GM23248 (cell line): ENCODE results near the gene GABPB2. TPM values are rescaled to one million over a fixed set of nuclear protein-coding genes. Genes with fewer than 3 reads are reported as not detected.
A peak's percentile ranks its signal among the peaks of the same experiment; 100 is the strongest.

Source experiments
- DNase-seq: peaks from one replicate; pipeline ENCODE4 v3.0.0-alpha.2; 2015
- H2AFZ ChIP-seq: fragments of 200-600 bp; sonication (generic); 2 replicates; pipeline ENCODE4 v1.6.1; 2016; ENCODE audit warnings: antibody characterized with exemption
- H3F3A ChIP-seq: fragments of 200-600 bp; sonication (generic); 2 replicates; pipeline ENCODE4 v1.6.1; 2016; ENCODE audit warnings: mild to moderate bottlenecking, antibody characterized with exemption, mixed run types; ENCODE audit not compliant: insufficient read depth
- H3K27ac ChIP-seq: fragments of 200-600 bp; sonication (generic); 2 replicates; pipeline ENCODE4 v1.5.1; 2016; ENCODE audit warnings: mild to moderate bottlenecking
- H3K27me3 ChIP-seq: fragments of 200-600 bp; sonication (generic); replicated peaks from 2 replicates; pipeline ENCODE4 v1.6.1; 2016; ENCODE audit warnings: mild to moderate bottlenecking; ENCODE audit not compliant: insufficient read depth
- H3K36me3 ChIP-seq: fragments of 200-600 bp; sonication (generic); 2 replicates; pipeline ENCODE4 v1.6.1; 2016; ENCODE audit warnings: low read depth, mild to moderate bottlenecking
- H3K4me1 ChIP-seq: fragments of 200-600 bp; sonication (generic); 2 replicates; pipeline ENCODE4 v1.6.1; 2016; ENCODE audit warnings: mild to moderate bottlenecking; ENCODE audit not compliant: insufficient read depth
- H3K4me2 ChIP-seq: fragments of 200-600 bp; sonication (generic); one replicate; pipeline ENCODE4 v1.6.1; 2016; ENCODE audit warnings: mild to moderate bottlenecking; ENCODE audit not compliant: unreplicated experiment
- H3K4me3 ChIP-seq: fragments of 200-600 bp; sonication (generic); 2 replicates; pipeline ENCODE4 v1.5.1; 2016; ENCODE audit warnings: mild to moderate bottlenecking
- H3K79me2 ChIP-seq: fragments of 200-600 bp; sonication (generic); 2 replicates; pipeline ENCODE4 v1.6.1; 2016; ENCODE audit warnings: mild to moderate bottlenecking; ENCODE audit not compliant: insufficient read depth
- H3K9ac ChIP-seq: fragments of 200-600 bp; sonication (generic); 2 replicates; pipeline ENCODE4 v1.6.1; 2016; ENCODE audit warnings: mild to moderate bottlenecking
- H3K9me2 ChIP-seq: fragments of 200-600 bp; sonication (generic); 2 replicates; pipeline ENCODE4 v1.6.1; 2016; ENCODE audit warnings: mixed run types, mild to moderate bottlenecking, moderate library complexity; ENCODE audit not compliant: insufficient read depth
- H3K9me3 ChIP-seq: fragments of 200-600 bp; sonication (generic); one replicate; pipeline ENCODE4 v1.6.1; 2017; ENCODE audit warnings: low read depth
- H4K20me1 ChIP-seq: fragments of 200-600 bp; sonication (generic); 2 replicates; pipeline ENCODE4 v1.6.0; 2016; ENCODE audit not compliant: insufficient read depth
- EZH2 ChIP-seq: fragments of 200-600 bp; sonication (generic); IDR thresholded peaks from 2 replicates; pipeline ENCODE4 v1.6.1; 2018; ENCODE audit warnings: antibody characterized with exemption, mild to moderate bottlenecking; ENCODE audit not compliant: insufficient read depth, poor library complexity, severe bottlenecking
- EZH2phosphoT487 ChIP-seq: fragments of 200-600 bp; sonication (generic); IDR thresholded peaks from 2 replicates; pipeline ENCODE4 v1.6.1; 2018; ENCODE audit warnings: antibody characterized with exemption, moderate library complexity, mild to moderate bottlenecking, low read depth; ENCODE audit not compliant: insufficient read depth
- WGBS, 2 experiments: methylation state at CpG; one replicate each; pipeline ENCODE4 v1.1.6; 2015 to 2017; ENCODE audit warnings: low lambda C conversion rate in 2 of 2, low coverage in 1 of 2; ENCODE audit errors: missing lambda C conversion rate in 2 of 2; 5-methylcytosine and 5-hydroxymethylcytosine counted together
- in situ Hi-C: fragments of 300-500 bp; cut with MboI; formaldehyde crosslinking; loops from 2 replicates; pipeline ENCODE4 v1.15.0; 2020
- polyA plus RNA-seq: library from polyadenylated mRNA; unstranded; fragments of >200 nt; fragmentation: Nextera tagmentation; extraction: Ambion mirVana; gene quantifications from 2 replicates; pipeline ENCODE4 v1.2.1, GENCODE V29; 2016
- small RNA-seq: library from RNA; depleted of rRNA; stranded (forward); fragments of <200 nt; gene quantifications from one replicate; pipeline ENCODE3, GENCODE V24; 2014; ENCODE audit warnings: low read depth, low replicate concordance
- total RNA-seq: library from RNA; depleted of rRNA; stranded (reverse); fragments of >200 nt; shearing (Covaris generic); gene quantifications from 2 replicates; pipeline ENCODE4 v1.2.3, GENCODE V29; 2014; rRNA removed

The GABPB2 gene
- total and polyA plus RNA-seq, 2 experiments from 2014 or later, result 7.4 to 14.7 TPM

- DNase-seq, result peak; percentile 99
- WGBS, 2 experiments, result 1% methylated on average over 37 to 38 of the region's 38 CpGs
- peaks cover 57% of the 10 kb centered on the region for H3K79me2 ChIP-seq
- H3F3A ChIP-seq, result peaks cover 14% of the 10 kb centered on the region; the same call in 1 of the 2 replicates
- peak within 1 kb of the TSS; percentile 81 for H3K27ac ChIP-seq
- peak within 1 kb of the TSS; percentile 93 for H3K9ac ChIP-seq
- H3K27me3 ChIP-seq, result no peaks in the 10 kb centered on the region
- TF ChIP-seq EZH2phosphoT487, result no peak
- H3K4me1 ChIP-seq, result peaks cover 20% of the 10 kb centered on the region
- peak within 1 kb of the TSS; percentile 92 for H3K4me2 ChIP-seq
- H3K9me3 ChIP-seq, result no peaks in the 10 kb centered on the region
- no peaks in the 10 kb centered on the region for H4K20me1 ChIP-seq
- peaks cover 14% of the 10 kb centered on the region; the same call in 1 of the 2 replicates for H3K36me3 ChIP-seq
- H3K9me2 ChIP-seq, result no peaks in the 10 kb centered on the region
- in situ Hi-C loops, result no loop called here
- peak within 1 kb of the TSS; percentile 90 for H3K4me3 ChIP-seq
- H2AFZ ChIP-seq, result peak within 1 kb of the TSS; percentile 95
Measured at GRCh38 chr1:151165738-151166504, 95.4 kb downstream of the GABPB2 start, which contains the start of the genes LYSMD1 and SCNM1. LYSMD1 (minus strand) TSS chr1:151165902; CDS start chr1:151165258, 644 bp downstream. SCNM1 (plus strand) TSS chr1:151166144; CDS start chr1:151166153, 9 bp downstream.

- H3K27me3 ChIP-seq, result no peaks in the 10 kb centered on the region
- 6 to 8% methylated on average over 15 of the region's 15 CpGs for WGBS, 2 experiments
- H3K36me3 ChIP-seq, result peaks cover 14% of the 10 kb centered on the region; the same call in 1 of the 2 replicates
- TF ChIP-seq EZH2phosphoT487, result no peak
- H3F3A ChIP-seq, result peaks cover 14% of the 10 kb centered on the region
- peak overlapping the region; percentile 93 for H3K9ac ChIP-seq
- in situ Hi-C loops, result no loop called here
- no peaks in the 10 kb centered on the region for H4K20me1 ChIP-seq
- peaks cover 57% of the 10 kb centered on the region for H3K79me2 ChIP-seq
- no peaks in the 10 kb centered on the region for H3K9me2 ChIP-seq
- DNase-seq, result peak; percentile 90
- peak overlapping the region; percentile 90 for H3K4me3 ChIP-seq
- H2AFZ ChIP-seq, result peak overlapping the region; percentile 95
- H3K4me2 ChIP-seq, result peak overlapping the region; percentile 92
- peak overlapping the region; percentile 81 for H3K27ac ChIP-seq
- H3K9me3 ChIP-seq, result no peaks in the 10 kb centered on the region
- peaks cover 20% of the 10 kb centered on the region for H3K4me1 ChIP-seq
Measured at GRCh38 chr1:151166505-151166956, 96.0 kb downstream of the GABPB2 start.

GRCh38 chr1:151167116-151167515 is 96.6 kb downstream of the GABPB2 start:
- DNase-seq, result no peak
- H3K9me3 ChIP-seq, result no peaks in the 10 kb centered on the region
- no peak for TF ChIP-seq EZH2
- TF ChIP-seq EZH2phosphoT487, result no peak
- H3K4me2 ChIP-seq, result peak overlapping the region; percentile 92
- H3K9me2 ChIP-seq, result no peaks in the 10 kb centered on the region
- peak overlapping the region; percentile 81 for H3K27ac ChIP-seq
- H3K79me2 ChIP-seq, result peaks cover 57% of the 10 kb centered on the region
- H3K9ac ChIP-seq, result peak overlapping the region; percentile 93
- no peaks in the 10 kb centered on the region for H4K20me1 ChIP-seq
- in situ Hi-C loops, result no loop called here
- WGBS, 2 experiments, result 81 to 85% methylated on average over 6 of the region's 6 CpGs
- H3F3A ChIP-seq, result peaks cover 15% of the 10 kb centered on the region
- peak overlapping the region; percentile 90 for H3K4me3 ChIP-seq
- 0 out of 2 replicates have a peak overlapping the region, but pooled peaks have one; percentile 95 for H2AFZ ChIP-seq
- peaks cover 21% of the 10 kb centered on the region for H3K4me1 ChIP-seq
- no peaks in the 10 kb centered on the region for H3K27me3 ChIP-seq
- peaks cover 11% of the 10 kb centered on the region; the same call in 1 of the 2 replicates for H3K36me3 ChIP-seq

- Histone ChIP-seq H3K4me1 (peaks cover 14% of the 10 kb centered on the region), H3K36me3 (peaks cover 13% of the 10 kb centered on the region; the same call in 1 of the 2 replicates), H4K20me1 (no peaks in the 10 kb centered on the region), H3K4me2 (no peak overlapping the region), H2AFZ (no peak overlapping the region), H3K9ac (no peak overlapping the region), H3K27me3 (no peaks in the 10 kb centered on the region), H3K9me3 (no peaks in the 10 kb centered on the region), H3K79me2 (peaks cover 25% of the 10 kb centered on the region), H3K27ac (no peak overlapping the region), H3F3A (peaks cover 20% of the 10 kb centered on the region), H3K4me3 (no peak overlapping the region), H3K9me2 (no peaks in the 10 kb centered on the region)
- TF ChIP-seq EZH2 (no peak), EZH2phosphoT487 (no peak)
- WGBS, 2 experiments, result 74 to 84% methylated on average over 5 of the region's 5 CpGs
- in situ Hi-C loops, result no loop called here
- no peak for DNase-seq
Measured at GRCh38 chr1:151171190-151171589, 100.6 kb downstream of the GABPB2 start.

Small RNA genes lying within 50 kb of the gene (small RNA-seq; reads per million reads assigned to genes)
- gene RNU6-884P, result not detected

Other genes starting within 250 kb of the GABPB2 start
- gene ARNT, start 194.2 kb upstream of the GABPB2 start, total RNA-seq, result 31.0 and 34.7 TPM in 2 replicates
- gene ARNT, start 194.2 kb upstream of the GABPB2 start, polyA plus RNA-seq, result 30.9 and 32.8 TPM in 2 replicates
- gene CTXND2, start 183.6 kb upstream of the GABPB2 start, total RNA-seq, result not detected in 2 replicates
- gene CTXND2, start 183.6 kb upstream of the GABPB2 start, polyA plus RNA-seq, result not detected in 2 replicates
- gene SETDB1, start 144.4 kb upstream of the GABPB2 start, total RNA-seq, result 21.4 and 30.2 TPM in 2 replicates
- gene SETDB1, start 144.4 kb upstream of the GABPB2 start, polyA plus RNA-seq, result 9.7 and 10.2 TPM in 2 replicates
- gene CERS2, start 95.9 kb upstream of the GABPB2 start, total RNA-seq, result 124 and 148 TPM in 2 replicates
- gene CERS2, start 95.9 kb upstream of the GABPB2 start, polyA plus RNA-seq, result 201 and 202 TPM in 2 replicates
- not detected in 2 replicates for gene ANXA9, start 88.5 kb upstream of the GABPB2 start, total RNA-seq
- gene ANXA9, start 88.5 kb upstream of the GABPB2 start, polyA plus RNA-seq, result 0.16 and 0.26 TPM in 2 replicates
- gene MINDY1, start 63.9 kb upstream of the GABPB2 start, total RNA-seq, result 7.7 and 9.1 TPM in 2 replicates
- 4.6 and 6.1 TPM in 2 replicates for gene MINDY1, start 63.9 kb upstream of the GABPB2 start, polyA plus RNA-seq
- gene PRUNE1, start 62.3 kb upstream of the GABPB2 start, total RNA-seq, result 7.2 and 10.5 TPM in 2 replicates
- 9.0 and 10.8 TPM in 2 replicates for gene PRUNE1, start 62.3 kb upstream of the GABPB2 start, polyA plus RNA-seq
- gene BNIPL, start 34.2 kb upstream of the GABPB2 start, total RNA-seq, result not detected in 2 replicates
- gene BNIPL, start 34.2 kb upstream of the GABPB2 start, polyA plus RNA-seq, result 0.09 TPM in 1 of 2 replicates, not detected in the other
- 1.0 and 2.8 TPM in 2 replicates for gene C1orf56, start 23.0 kb upstream of the GABPB2 start, total RNA-seq
- gene C1orf56, start 23.0 kb upstream of the GABPB2 start, polyA plus RNA-seq, result 15.8 and 17.7 TPM in 2 replicates
- 52.2 and 63.2 TPM in 2 replicates for gene CDC42SE1, start 11.1 kb upstream of the GABPB2 start, total RNA-seq
- gene CDC42SE1, start 11.1 kb upstream of the GABPB2 start, polyA plus RNA-seq, result 17.3 and 18.2 TPM in 2 replicates
- gene MLLT11, start 10.4 kb upstream of the GABPB2 start, total RNA-seq, result 1.9 and 3.7 TPM in 2 replicates
- 7.3 and 7.7 TPM in 2 replicates for gene MLLT11, start 10.4 kb upstream of the GABPB2 start, polyA plus RNA-seq
- gene SEMA6C, start 75.9 kb downstream of the GABPB2 start, total RNA-seq, result 1.4 and 3.8 TPM in 2 replicates
- 0.58 and 1.1 TPM in 2 replicates for gene SEMA6C, start 75.9 kb downstream of the GABPB2 start, polyA plus RNA-seq
- gene TNFAIP8L2, start 85.9 kb downstream of the GABPB2 start, total RNA-seq, result not detected in 2 replicates
- gene TNFAIP8L2, start 85.9 kb downstream of the GABPB2 start, polyA plus RNA-seq, result not detected in 2 replicates
- gene LYSMD1, start 95.1 kb downstream of the GABPB2 start, total RNA-seq, result 7.1 and 11.5 TPM in 2 replicates
- gene LYSMD1, start 95.1 kb downstream of the GABPB2 start, polyA plus RNA-seq, result 3.4 and 4.4 TPM in 2 replicates
- 27.7 and 35.2 TPM in 2 replicates for gene SCNM1, start 95.4 kb downstream of the GABPB2 start, total RNA-seq
- gene SCNM1, start 95.4 kb downstream of the GABPB2 start, polyA plus RNA-seq, result 73.3 and 77.4 TPM in 2 replicates
- gene TMOD4, start 105.2 kb downstream of the GABPB2 start, total RNA-seq, result not detected in 2 replicates
- gene TMOD4, start 105.2 kb downstream of the GABPB2 start, polyA plus RNA-seq, result 0.24 TPM in 1 of 2 replicates, not detected in the other
- 41.9 and 45.0 TPM in 2 replicates for gene VPS72, start 119.4 kb downstream of the GABPB2 start, total RNA-seq
- 45.0 and 46.5 TPM in 2 replicates for gene VPS72, start 119.4 kb downstream of the GABPB2 start, polyA plus RNA-seq
- 53.5 and 62.8 TPM in 2 replicates for gene PIP5K1A, start 127.8 kb downstream of the GABPB2 start, total RNA-seq
- gene PIP5K1A, start 127.8 kb downstream of the GABPB2 start, polyA plus RNA-seq, result 33.9 and 35.1 TPM in 2 replicates
- gene PSMD4, start 184.0 kb downstream of the GABPB2 start, total RNA-seq, result 130 and 164 TPM in 2 replicates
- 166 and 175 TPM in 2 replicates for gene PSMD4, start 184.0 kb downstream of the GABPB2 start, polyA plus RNA-seq
- gene ZNF687, start 211.5 kb downstream of the GABPB2 start, total RNA-seq, result 16.9 and 21.5 TPM in 2 replicates
- 3.0 and 3.6 TPM in 2 replicates for gene ZNF687, start 211.5 kb downstream of the GABPB2 start, polyA plus RNA-seq